ENCODE data around the gene OR10A5.
"Not testable (repeated sequence)": the region's sequence is repeated elsewhere in the genome, so short reads cannot be mapped to it uniquely, and the experiment has no call there.

Gene OR10A5, protein sequence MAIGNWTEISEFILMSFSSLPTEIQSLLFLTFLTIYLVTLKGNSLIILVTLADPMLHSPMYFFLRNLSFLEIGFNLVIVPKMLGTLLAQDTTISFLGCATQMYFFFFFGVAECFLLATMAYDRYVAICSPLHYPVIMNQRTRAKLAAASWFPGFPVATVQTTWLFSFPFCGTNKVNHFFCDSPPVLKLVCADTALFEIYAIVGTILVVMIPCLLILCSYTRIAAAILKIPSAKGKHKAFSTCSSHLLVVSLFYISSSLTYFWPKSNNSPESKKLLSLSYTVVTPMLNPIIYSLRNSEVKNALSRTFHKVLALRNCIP

DNA sequence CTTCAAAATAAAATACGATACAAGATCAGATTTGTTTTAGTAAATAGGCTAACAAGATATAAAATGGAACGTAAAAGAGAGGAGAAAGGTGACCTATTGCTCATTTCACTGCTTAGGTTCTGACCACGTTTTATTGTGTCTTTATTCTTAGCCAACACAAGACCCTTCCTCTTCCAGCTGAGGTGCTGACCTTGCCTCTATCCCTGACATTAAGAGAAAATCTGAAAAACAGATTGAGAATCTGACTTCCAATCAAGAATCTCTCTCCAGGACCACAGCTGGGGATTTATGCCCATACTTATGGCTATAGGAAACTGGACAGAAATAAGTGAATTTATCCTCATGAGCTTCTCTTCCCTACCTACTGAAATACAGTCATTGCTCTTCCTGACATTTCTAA, at the start of gene OR10A5:
TSS of gene OR10A5 (plus strand) at position 301 of the 400 bp plus-strand sequence. CDS start at position 301, 0 bp downstream.
- DNase-seq (ENCODE audit: low read depth in 4 of 4, low spot score in 1 of 4): no peak

DNA sequence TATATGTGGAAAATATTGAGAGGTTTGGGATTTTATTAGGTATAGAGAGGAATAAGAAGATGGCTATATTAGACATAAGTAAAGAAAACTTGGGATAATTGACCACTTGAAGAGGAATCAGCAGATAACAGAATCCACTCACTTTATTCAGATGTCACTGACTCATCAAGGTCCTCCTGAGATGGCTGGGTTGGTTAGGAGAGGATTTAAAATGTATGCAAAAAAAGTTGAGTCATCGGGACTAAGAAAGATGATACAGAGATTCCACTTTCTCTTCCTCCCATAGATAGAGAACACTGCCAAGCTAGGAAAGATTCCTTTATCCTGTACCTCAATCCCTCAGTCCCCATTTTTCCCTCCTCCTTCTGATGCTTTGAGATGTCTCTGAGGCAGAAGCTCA, 46.1 kb upstream of the OR10A5 start, which contains the start of gene OR6A2:
TSS of gene OR6A2 (minus strand) at position 288 of the 400 bp plus-strand sequence. CDS start 3,981 bp downstream, outside the sequence.
- no peak for DNase-seq (ENCODE audit: low read depth in 4 of 4, low spot score in 1 of 4)

DNA sequence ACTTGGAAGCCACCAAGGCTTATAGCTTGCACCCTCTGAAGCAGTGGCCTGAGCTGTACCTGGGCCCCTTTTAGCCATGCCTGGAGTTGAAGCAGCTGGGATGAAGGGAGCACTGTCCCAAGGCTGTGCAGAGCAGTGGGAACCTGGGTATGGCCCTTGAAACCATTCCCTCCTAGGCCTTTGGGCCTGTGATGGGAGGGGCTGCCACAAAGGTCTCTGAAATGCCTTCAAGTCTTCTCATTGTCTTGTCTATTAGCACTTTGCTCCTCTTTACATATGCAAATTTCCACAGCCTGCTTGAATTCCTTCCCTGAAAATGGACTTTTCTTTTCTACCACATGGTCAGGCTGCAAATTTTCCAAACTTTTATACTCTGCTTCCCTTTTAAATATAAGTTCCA, 44.4 kb upstream of the OR10A5 start:
- DNase-seq (ENCODE audit: low read depth in 4 of 4, low spot score in 1 of 4): not testable (repeated sequence)

DNA sequence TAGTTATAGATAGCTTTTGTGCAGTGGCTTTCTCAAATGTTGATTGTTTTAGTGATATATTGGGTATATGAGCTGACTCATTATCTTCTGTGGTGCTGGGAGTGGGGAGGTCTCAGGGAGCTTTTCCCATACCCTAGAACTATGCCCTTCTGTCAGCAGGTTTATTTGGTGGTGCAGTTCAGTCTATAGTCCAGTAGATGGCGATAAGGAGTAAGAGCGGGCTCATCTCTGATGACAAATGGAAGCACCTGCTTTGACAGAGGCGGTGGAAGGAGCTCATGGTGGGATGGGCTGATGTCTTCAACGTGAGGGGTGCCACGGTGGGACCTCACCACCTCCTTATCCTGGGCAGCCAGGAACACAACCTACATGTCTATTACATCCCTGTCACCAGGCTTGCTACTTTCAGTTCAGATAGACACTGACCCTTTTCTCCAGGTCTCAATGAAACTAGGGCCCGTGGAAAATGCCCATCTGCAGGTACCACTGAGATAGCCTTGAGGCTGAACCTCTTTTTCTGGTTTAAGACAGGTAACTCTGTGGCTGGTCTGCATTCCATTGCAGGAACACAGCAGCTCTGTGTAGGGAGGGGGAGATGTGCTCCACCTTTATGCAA, 33.0 kb upstream of the OR10A5 start:
- no peak for DNase-seq (ENCODE audit: low read depth in 4 of 4, low spot score in 1 of 4)

DNA sequence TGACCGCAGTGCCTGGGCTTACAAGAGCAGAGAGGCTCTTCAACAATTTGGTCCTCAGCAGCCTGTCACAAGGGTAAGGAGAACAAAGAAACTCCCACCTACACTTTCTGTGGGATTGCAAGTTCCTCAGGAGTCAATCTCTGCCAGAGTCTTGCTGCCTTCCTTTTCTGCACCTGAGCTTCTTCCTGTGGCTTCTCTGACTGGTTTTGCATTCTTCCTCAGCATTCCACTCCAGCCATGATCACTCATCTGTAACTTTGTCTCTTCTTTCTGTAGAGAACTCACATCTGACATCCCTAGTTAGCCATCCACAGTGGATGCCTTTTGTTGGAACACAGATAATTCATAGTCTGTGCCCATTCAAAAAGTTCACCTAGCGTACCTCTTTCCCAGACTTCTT, 31.8 kb upstream of the OR10A5 start:
- no peak for DNase-seq (ENCODE audit: low read depth in 4 of 4, low spot score in 1 of 4)

DNA sequence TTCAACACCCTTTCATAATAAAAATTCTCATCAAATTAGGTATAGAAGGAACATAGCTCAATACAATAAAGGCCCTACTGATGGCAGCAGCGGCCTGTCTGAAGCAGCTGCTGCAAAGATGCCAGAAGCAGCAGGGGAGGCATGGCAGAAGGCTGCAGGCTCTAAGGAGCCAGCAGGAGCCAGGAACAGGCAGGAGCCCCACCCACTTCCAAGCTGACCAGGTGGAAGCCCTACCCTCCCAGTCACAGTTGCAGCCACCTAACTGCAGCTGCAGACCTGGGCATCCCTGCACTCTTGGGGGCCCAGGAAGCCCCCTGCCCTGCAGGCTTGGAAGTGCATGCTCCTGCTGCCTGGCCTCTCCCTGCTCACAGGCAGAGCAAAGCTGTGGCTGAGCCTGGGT, 27.8 kb upstream of the OR10A5 start:
- DNase-seq (ENCODE audit: low read depth in 4 of 4, low spot score in 1 of 4): no peak

DNA sequence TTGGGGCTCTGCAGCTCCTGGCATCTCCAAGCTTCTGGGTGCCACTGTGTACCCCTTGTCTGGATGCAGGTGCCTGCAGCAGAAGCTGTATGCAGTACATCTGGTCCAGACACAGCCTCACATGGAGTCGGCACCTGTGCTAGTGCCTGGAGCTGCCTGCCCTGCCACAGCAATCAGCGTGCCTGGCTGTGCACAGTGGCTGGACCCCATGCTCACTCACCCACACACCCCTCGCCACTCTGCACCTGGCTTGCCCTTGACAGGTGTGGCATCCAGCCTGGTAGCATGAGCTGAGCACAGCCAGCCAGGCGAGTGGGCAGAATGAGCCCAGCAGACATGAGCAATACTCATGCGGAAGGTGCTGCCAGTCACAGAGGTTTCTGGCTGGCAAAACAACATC, 26.5 kb upstream of the OR10A5 start:
- DNase-seq (ENCODE audit: low read depth in 4 of 4, low spot score in 1 of 4): no peak

DNA sequence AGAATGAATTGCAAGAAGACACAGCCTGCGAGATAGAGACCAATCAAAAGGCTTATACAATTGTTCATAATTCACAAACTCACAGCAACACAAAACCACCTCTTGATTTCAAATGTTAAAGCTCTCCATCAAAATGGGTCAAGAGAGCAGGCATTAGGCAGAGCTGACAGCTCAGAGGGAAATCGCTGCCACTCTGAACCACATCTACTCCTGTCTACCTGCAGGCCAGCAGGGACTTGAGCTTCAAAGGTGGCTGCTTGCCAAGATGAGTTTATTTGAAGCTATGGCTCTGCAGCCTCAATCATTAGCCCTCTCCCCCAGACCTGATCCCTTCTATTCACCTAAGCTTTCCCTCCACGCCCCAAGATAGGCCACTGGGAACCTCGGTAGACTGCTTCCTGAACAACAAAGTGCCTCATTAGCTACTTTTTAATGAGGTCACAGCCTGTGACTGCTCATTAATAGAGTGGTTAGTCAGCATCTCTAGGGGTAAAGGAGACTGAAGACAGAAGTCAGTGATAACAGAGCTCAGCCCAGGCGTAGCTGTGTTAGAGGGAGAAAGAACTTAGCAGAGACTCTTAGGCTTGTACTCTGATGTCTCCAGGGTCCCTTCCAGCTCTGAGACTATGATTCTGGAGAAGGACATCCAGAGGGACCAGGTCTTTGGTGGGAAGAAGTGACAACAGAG, 21.2 kb upstream of the OR10A5 start:
- DNase-seq (ENCODE audit: low read depth in 4 of 4, low spot score in 1 of 4): no peak

DNA sequence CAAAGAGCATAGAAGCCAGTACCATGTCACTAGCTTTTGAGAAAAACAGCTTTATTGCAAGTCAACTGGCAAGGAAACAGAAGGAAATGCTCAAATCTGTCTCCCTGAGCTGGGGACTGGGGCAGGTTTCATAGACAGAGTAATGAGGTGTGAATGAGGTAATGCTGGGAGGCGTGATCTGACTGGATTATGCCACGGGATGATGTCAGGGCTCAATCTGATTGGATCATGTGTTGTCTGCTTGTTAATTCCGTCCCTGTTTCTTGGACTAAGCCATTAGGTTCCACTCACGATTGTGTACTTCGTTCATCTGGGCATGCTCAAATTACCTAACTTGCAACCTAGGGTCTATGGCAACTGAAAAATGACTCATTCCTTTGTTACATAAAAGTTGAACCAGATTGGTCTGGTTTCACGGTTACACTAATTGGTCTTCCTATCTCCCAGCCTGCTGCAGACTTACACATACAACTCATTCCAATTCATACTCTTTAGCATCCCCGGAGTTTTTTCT, 20.2 kb upstream of the OR10A5 start:
- DNase-seq (ENCODE audit: low read depth in 4 of 4, low spot score in 1 of 4): no peak

DNA sequence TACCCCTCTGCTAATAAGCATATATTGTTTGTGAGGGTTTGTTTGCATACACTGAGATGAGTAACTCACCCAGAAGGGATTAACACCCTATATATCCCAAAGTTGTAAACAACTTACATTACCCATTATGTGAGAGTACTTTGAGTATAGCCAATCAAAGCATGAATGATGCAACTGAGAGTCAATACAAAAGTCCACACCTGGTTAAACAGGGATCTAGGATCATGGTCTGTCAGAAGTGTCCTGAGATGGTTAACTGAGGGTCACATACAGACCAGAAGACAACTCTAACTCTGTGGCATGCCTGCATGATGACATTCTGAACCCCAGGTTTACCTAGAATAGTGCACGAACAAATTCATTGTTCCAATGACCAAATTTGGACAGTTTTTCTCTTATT, 17.4 kb upstream of the OR10A5 start:
- DNase-seq (ENCODE audit: low read depth in 4 of 4, low spot score in 1 of 4): no peak

DNA sequence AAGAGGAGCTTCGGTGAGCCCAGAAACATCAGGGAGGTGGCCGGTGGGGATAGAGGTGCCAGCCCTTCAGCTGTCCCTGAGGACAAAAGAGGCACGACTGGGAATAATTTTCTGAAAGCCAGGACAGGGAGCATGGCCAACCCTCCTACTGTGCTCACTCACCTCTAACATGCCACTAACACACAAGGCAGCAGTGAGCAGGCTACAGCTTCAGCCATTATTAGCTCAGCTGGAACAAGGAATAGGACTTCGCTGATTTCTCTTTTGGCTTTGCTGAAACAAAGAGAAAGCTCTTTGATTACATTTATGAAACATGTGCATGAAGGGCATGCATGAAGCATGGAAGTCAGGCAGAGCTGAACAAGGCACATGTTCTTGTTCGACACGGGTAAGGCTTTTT, 12.1 kb upstream of the OR10A5 start:
- no peak for DNase-seq (ENCODE audit: low read depth in 4 of 4, low spot score in 1 of 4)

DNA sequence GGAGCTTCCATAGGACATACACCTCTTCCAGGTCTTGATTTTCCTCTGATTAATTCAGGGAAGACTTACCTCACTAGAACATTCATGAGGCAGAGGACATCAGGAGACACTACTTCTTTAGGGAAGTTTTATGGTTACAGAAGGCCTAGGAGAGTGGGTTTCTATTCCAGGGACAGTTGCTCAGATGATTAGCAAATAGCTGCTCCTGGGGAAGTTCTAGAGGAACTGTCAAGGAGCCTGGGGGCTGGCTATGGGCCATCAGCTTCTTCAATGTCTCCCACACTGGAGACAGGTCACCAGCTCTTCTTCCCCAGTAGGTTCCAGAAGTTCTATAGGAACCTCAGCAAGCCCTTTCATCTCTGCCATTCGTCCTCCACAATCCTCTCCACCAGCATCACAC, 11.5 kb upstream of the OR10A5 start:
- DNase-seq (ENCODE audit: low read depth in 4 of 4, low spot score in 1 of 4): no peak

DNA sequence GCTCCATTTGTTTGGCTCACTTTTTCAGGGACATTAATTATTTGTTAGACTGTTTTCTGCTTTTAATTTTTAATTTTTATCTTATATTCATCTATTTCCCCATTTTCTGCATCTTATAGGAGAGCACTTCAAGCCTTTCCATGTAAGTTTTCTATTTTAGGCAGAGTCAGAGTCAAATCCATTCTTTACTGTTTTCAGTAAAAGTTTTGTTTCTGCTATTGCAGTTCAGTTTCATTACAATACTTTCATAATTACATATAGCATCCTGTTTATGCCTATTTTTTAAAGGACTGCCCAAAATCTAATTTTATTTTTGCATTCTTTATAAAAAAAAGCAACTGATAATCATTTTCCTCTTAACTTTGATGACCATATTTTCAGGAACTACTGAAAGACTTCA, 3.8 kb upstream of the OR10A5 start:
- no peak for DNase-seq (ENCODE audit: low read depth in 4 of 4, low spot score in 1 of 4)

DNA sequence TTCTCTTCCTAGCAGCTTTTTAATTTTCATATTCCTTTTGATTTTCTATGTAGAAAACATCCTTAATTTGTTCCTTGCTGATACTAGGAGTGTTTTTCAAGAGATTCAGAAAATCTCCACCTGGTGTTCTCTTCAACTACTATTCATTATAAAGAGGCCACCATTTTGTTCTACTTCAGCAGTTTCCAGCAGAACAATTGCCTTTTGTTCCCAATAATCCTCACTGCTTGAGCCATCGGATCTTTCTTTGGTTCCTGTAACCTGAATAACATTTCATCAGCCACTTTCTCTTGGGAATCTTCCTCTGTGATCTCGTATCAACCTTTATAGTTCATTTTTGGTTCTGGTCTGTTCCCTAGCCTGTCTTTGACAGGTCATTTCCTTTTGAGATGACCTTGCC, 1.8 kb upstream of the OR10A5 start:
- DNase-seq (ENCODE audit: low read depth in 4 of 4, low spot score in 1 of 4): no peak

DNA sequence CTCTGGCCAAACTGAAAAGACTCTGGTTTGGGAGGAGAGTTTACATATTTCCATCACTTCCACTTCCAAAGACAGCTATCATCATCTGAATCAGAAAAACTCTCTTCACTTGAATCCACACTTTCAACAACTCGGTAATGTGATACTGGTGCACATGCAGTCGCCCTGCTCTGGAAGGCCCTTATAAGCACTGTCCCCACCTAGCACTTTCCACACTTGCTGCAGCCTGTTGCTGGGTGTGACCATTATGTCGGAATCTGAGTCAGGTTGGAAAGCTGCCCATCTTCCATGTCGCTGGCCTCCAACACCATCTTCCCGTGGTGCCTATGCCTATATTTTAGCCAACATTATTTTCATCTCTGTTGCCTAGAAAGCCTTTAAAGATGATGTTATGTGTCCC, 1.1 kb upstream of the OR10A5 start:
- DNase-seq (ENCODE audit: low read depth in 4 of 4, low spot score in 1 of 4): no peak

DNA sequence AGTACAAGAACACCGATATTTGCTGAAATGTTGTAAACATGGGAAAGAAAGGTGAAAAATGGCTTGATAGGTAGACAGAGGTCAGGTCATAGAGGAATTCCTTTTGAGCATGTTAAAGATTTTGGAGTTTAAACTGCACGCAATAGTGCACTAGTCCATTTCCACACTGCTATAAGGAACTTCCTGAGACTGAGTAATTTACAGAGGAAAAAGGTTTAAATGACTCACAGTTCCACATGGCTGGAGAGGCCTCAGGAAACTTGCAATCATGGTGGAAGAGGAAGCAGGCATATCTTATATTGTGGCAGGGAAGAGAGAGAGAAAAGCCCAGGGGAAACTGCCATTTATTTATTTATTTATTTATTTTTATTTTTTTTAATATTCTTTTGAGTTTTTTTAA, 5.0 kb downstream of the OR10A5 start:
- no peak for DNase-seq (ENCODE audit: low read depth in 4 of 4, low spot score in 1 of 4)

DNA sequence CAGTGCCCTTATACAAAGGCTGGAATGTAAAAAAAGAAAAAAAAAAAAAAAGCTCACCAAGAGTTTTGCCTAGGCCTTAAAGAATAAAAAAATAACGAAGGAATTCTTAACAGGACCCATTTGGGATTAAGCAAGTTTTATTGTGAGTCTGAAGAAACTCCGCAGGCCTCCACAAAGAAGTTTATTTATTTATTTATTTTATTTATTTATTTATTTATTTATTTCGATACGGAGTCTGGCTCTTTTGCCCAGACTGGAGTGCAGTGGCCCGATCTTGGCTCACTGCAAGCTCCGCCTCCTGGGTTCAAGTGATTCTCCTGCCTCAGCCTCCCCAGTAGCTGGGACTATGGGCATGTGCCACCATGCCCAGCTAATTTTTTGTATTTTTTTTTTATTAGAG, 9.3 kb downstream of the OR10A5 start:
- DNase-seq (ENCODE audit: low read depth in 4 of 4, low spot score in 1 of 4): not testable (repeated sequence)

DNA sequence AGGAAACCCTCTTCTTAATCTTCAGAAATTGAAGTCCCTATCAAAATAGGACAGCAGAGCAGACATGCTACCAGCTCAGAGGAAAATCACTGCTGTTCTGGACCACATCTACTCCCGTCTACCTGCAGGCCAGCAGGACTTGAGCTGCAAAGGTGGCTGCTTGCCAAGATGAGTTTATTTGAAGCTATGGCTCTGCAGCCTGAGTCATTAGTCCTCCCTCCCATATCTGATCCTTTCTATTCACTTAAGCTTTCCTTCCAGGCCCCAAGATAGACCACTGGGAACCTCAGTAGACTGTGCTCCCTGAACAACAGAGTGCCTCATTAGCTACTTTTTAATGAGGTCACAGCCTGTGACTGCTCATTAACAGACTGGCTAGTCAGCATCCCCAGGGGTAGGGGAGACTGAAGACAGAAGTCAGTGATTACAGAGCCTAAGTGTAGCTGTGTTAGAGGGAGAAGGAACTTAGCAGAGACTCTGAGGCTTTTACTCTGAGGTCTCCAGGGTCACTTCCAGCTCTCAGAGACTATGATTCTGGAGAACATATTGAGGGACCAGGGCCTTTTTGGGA, 10.6 kb downstream of the OR10A5 start:
- no peak for DNase-seq (ENCODE audit: low read depth in 4 of 4, low spot score in 1 of 4)

DNA sequence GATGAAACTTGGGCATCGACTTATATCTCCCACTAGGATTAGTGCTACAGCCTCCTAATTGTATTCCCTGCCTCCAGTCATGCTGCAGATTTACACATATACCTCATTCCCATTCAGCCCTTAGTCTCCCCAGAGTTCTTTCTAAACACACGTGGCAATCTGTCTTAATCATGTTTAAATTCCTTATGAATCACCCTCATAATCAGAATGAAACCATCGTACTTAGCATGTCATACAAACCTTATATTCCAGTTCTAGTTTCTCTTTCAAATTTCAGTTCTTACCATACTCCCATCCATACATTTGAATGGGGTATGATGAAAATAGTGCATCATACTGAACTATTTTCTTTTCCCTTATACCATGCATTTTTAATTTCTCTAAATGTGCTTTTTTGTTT, 11.4 kb downstream of the OR10A5 start:
- no peak for DNase-seq (ENCODE audit: low read depth in 4 of 4, low spot score in 1 of 4)

DNA sequence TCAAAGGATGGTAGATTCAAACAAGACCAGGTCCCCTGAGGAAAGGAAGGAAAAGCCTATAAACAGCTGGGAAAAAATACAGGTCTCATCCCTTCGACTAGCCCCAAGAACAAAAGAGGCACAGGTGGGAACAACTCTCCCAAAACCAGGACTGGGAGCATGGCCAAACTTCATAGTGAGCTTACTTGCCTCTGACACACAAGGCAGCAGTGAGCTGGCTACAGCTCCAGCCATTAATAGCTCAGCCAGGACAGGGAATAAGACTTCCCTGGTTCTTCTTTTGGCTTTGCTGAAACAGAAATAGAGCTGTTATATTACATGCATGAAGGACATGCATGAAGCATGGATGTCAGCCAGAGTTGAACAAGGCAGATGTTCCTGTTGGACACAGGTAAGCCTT, 17.5 kb downstream of the OR10A5 start, which contains the start of gene OR10A2:
TSS of gene OR10A2 (plus strand) at position 97 of the 400 bp plus-strand sequence. CDS start 6,698 bp downstream, outside the sequence.
- no peak for DNase-seq (ENCODE audit: low read depth in 4 of 4, low spot score in 1 of 4)

DNA sequence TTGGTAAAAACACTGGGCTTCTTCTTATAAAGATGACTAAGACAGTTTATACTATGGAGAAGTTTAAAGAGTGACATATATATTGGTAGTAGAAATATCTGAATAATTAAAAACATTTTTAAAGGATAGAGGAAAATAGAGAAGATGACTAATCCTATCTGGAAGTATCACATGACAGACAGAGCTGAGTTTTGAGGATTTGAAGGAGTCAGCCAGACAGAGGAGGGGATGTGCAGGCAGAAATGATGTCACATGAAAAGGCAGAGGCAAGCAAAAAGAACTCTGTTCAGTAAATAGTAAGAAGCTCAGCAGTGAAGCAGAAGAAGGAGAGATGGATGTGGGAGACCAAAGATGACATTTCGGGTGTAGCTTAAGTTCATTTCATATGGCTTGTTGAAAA, 19.0 kb downstream of the OR10A5 start:
- no peak for DNase-seq (ENCODE audit: low read depth in 4 of 4, low spot score in 1 of 4)

DNA sequence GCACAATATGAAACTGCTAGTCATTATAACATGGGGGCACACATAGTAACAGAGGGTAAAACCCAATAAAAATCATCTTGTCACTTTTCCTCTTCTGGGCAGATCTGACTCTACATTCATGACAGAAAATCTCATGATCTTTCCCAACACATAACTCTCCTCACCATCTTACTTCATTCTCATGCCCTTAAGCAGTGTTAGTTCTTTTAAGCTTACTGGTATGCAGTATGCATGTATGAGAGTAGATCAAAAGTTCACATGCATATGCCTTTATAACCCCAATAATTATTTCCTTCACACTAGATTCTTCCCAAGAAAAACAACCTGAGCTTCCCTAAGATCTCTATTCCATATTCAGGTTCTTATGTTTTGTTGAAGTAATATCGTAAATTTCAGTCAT, 25.8 kb downstream of the OR10A5 start:
- DNase-seq (ENCODE audit: low read depth in 4 of 4, low spot score in 1 of 4): no peak
